ENCODE measurements around the gene SPSB1. TPM values are rescaled to one million over a fixed set of nuclear protein-coding genes. Genes with fewer than 3 reads are reported as not detected.

Gene SPSB1
- total RNA-seq (2021; fragmentation: NEBNext Ultra II Directional; extraction: Animal tissue kit (Norgen Biotek cat#: 25700)), result 10 to 100 TPM in 1 of 6 experiments, 1 to 10 TPM in 5; 5.9 to 10.4 (median 8.6) TPM
- long read RNA-seq, partial matches to known transcripts, result 0 of 5 reads
- long read RNA-seq, other reads (novel, unspliced or antisense), result 1 of 5 reads

DNA sequence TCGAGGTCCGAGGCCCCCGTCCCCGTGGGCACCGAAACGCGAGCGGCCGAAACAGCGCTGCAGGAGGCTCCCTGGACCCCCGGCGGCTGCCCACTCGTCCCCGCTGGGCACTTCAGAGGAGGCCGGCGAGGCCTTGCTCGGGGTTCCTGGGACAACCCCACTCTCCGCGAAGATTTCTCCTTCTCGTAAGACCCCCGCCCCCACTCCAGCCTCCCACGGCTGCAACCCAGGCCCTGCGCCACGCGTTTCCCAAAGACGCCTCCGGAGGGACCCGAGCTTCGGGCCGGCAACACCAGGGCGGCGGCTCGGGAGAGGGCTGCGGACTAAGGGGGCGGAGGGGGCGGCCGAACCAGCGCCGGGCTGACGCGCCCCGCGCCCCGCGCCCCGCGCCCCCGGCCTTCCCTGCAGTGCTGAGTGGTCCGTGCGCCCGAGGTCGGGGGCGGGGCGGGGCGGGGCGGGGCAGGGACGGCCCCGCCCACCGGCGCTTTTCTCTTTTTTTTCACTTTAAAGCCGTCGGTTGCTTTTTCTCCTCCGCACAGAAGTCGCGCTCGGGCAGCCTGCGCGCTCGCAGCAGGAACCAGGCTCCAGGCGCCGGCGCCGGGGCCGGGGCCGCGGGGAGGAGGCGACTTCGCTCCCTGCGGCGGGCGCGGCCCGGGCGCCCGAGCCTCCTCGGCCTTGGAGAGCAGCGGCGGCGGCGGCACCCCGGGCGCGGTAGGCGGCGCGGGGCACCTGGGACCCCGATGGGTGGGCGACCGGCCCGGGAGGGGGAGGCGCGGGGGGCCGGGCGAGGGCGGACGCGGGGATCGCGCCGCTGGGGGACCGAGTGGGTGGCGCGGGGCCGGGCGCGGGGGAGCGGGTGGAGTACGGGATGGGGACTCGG is at the start of gene SPSB1:
Gene SPSB1, plus strand, starts transcription at position 534 of the 880 bp plus-strand sequence. CDS start 62,998 bp downstream, outside the sequence.
- Mint-ChIP-seq H3K9me3 (peaks cover 10% of the 10 kb centered on the region), H3K4me1 (ENCODE audit: low read depth) (peaks cover 25% of the 10 kb centered on the region), H3K27ac (peak within 1 kb of the TSS; percentile 62), H3K27me3 (ENCODE audit: insufficient read depth) (no peaks in the 10 kb centered on the region), H3K36me3 (ENCODE audit: low read depth) (peaks cover 16% of the 10 kb centered on the region; the same call in 1 of the 2 replicates), H3K4me3 (peak within 1 kb of the TSS; percentile 81)
- peak; percentile 71 for DNase-seq
- TF ChIP-seq, protein P1, sequence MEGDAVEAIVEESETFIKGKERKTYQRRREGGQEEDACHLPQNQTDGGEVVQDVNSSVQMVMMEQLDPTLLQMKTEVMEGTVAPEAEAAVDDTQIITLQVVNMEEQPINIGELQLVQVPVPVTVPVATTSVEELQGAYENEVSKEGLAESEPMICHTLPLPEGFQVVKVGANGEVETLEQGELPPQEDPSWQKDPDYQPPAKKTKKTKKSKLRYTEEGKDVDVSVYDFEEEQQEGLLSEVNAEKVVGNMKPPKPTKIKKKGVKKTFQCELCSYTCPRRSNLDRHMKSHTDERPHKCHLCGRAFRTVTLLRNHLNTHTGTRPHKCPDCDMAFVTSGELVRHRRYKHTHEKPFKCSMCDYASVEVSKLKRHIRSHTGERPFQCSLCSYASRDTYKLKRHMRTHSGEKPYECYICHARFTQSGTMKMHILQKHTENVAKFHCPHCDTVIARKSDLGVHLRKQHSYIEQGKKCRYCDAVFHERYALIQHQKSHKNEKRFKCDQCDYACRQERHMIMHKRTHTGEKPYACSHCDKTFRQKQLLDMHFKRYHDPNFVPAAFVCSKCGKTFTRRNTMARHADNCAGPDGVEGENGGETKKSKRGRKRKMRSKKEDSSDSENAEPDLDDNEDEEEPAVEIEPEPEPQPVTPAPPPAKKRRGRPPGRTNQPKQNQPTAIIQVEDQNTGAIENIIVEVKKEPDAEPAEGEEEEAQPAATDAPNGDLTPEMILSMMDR (IDR thresholded peaks at IDR 0.05), result peak; percentile 30; the same call in 1 of the 2 replicates

DNA sequence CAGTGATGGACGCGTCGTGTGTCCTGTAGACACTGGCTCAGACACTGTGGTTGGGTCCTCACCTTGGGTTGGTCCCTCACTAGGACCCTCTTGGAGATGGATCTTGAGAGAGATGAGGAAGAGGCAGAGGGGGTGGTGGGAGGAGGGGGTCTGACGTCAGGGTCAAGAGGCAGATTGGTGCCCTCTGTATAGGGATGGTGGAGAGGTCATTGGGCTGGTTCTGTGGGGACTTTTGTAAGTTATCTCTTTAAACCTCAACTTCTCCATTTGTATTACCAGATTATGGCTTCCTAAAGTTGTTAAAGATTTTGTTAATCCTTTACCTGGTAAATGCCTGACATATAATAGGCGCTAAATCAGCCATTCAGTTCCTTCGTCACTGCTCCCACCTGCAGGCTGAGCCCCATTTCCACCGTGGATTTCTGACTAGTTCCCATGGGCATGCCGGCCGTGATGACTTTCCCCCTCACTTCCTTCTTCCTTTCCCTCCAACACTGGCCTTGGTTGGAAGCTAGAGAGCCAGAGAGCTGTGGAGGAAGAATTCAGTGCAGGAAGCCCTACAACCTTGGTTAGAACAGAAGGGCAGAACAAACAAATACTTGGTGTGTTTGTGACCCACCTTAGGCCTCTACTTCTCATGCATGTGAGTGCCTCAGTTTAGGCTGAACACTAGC is 49.5 kb upstream of the SPSB1 start:
- Mint-ChIP-seq H3K4me3 (no peak overlapping the region), H3K36me3 (ENCODE audit: low read depth) (0 out of 2 replicates have a peak, but pooled peaks cover 4% of the 10 kb centered on the region), H3K27me3 (ENCODE audit: insufficient read depth) (peaks cover 2% of the 10 kb centered on the region), H3K9me3 (no peaks in the 10 kb centered on the region), H3K4me1 (ENCODE audit: low read depth) (peaks cover 26% of the 10 kb centered on the region), H3K27ac (no peak overlapping the region)
- TF ChIP-seq, protein P1 (IDR thresholded peaks at IDR 0.05), result no peak
- no peak for DNase-seq

DNA sequence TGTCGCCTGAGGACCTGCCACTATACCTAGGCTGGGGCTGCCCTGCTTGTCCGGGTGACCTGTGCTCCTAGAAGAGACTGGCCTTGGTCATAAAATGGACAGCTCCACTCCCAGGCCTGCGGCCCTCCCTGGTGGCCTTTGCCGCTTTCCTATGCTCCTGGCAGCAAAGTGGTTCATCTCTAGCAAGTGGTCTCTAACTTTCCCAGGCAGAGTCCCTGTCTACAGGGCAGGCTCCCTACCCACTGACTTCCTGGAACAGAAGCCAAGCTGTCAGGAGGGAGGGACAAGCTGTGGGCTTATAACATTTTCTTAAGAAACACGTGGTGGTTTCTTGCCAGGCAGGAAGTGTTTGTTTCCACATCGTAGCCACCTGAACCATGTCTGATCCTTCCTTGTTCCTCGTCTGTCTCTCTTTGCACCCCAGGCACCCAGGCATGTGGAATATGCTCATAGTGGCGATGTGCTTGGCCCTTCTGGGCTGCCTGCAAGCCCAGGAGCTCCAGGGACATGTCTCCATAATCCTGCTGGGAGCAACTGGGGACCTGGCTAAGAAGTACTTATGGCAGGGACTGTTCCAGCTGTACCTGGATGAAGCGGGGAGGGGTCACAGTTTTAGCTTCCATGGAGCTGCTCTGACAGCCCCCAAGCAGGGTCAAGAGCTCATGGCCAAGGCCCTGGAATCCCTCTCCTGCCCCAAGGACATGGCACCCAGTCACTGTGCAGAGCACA is 48.0 kb upstream of the SPSB1 start:
- H3K27ac Mint-ChIP-seq, result no peak overlapping the region
- TF ChIP-seq, protein P1 (IDR thresholded peaks at IDR 0.05), result no peak
- peaks cover 2% of the 10 kb centered on the region for H3K27me3 Mint-ChIP-seq (ENCODE audit: insufficient read depth)
- H3K4me3 Mint-ChIP-seq, result no peak overlapping the region
- DNase-seq, result no peak
- H3K4me1 Mint-ChIP-seq (ENCODE audit: low read depth), result peaks cover 12% of the 10 kb centered on the region
- no peaks in the 10 kb centered on the region for H3K36me3 Mint-ChIP-seq (ENCODE audit: low read depth)
- no peaks in the 10 kb centered on the region for H3K9me3 Mint-ChIP-seq

DNA sequence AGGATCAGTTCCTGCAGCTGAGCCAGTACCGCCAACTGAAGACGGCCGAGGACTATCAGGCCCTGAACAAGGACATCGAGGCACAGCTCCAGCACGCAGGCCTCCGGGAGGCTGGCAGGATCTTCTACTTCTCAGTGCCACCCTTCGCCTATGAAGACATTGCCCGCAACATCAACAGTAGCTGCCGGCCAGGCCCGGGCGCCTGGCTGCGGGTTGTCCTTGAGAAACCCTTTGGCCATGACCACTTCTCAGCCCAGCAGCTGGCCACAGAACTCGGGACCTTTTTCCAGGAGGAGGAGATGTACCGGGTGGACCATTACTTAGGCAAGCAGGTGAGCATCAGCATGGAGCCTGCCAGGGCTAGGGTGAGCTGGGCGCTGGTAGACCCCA is 47.5 kb upstream of the SPSB1 start:
- H3K9me3 Mint-ChIP-seq, result no peaks in the 10 kb centered on the region
- DNase-seq, result no peak
- H3K27ac Mint-ChIP-seq, result no peak overlapping the region
- TF ChIP-seq, protein P1 (IDR thresholded peaks at IDR 0.05), result no peak
- H3K36me3 Mint-ChIP-seq (ENCODE audit: low read depth), result no peaks in the 10 kb centered on the region
- H3K4me3 Mint-ChIP-seq, result no peak overlapping the region
- H3K27me3 Mint-ChIP-seq (ENCODE audit: insufficient read depth), result peaks cover 2% of the 10 kb centered on the region
- peaks cover 7% of the 10 kb centered on the region; the same call in 1 of the 2 replicates for H3K4me1 Mint-ChIP-seq (ENCODE audit: low read depth)

DNA sequence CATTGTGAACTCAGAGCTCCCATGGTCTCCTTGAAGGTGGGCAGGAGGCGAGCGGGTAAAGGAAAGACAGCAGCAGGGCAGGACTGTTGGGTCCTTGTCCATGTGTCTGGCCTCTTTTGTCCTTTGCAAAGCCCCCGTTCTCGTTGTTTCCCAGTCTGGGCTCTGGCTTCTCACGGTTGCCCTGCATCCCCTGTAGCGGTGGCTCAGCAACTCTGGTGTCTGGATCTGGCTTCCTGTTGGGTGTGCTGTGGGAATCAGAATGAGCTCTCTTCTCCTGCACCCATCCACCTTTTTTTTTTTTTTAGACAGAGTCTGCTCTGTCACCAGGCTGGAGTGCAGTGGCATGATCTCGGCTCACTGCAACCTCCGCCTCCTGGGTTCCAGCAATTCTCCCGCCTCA is 47.0 kb upstream of the SPSB1 start:
- Mint-ChIP-seq H3K4me3 (no peak overlapping the region), H3K4me1 (ENCODE audit: low read depth) (0 out of 2 replicates have a peak, but pooled peaks cover 2% of the 10 kb centered on the region), H3K9me3 (no peaks in the 10 kb centered on the region), H3K27ac (no peak overlapping the region), H3K36me3 (ENCODE audit: low read depth) (no peaks in the 10 kb centered on the region), H3K27me3 (ENCODE audit: insufficient read depth) (peaks cover 2% of the 10 kb centered on the region)
- TF ChIP-seq, protein P1 (IDR thresholded peaks at IDR 0.05), result no peak
- no peak for DNase-seq

Data from HFFc6 (cell line).